Thyroid gland (tissue), 4 donors: ENCODE data around the gene ABHD4. TPM values are rescaled to one million over a fixed set of nuclear protein-coding genes. Genes with fewer than 3 reads are reported as not detected.

Experiments
- DNase-seq, 2 donors: peaks; one replicate each; pipeline ENCODE4 v3.0.0-alpha.2; 2019
- H3K27ac ChIP-seq, 3 donors: fragments of 200-600 bp; sonication (generic); 1 replicate in 2 of 3; 2 replicates in 1 of 3; pipeline ENCODE4 v1.5.1; 2016 to 2019; ENCODE audit warnings: mild to moderate bottlenecking in 1 of 3, moderate library complexity in 1 of 3
- H3K27me3 ChIP-seq: fragments of 200-600 bp; sonication (generic); one replicate; pipeline ENCODE4 v1.5.1; 2019
- H3K36me3 ChIP-seq, 2 donors: fragments of 200-600 bp; sonication (generic); one replicate each; pipeline ENCODE4 v1.5.1; 2016 to 2019
- H3K4me1 ChIP-seq, 2 donors: fragments of 200-600 bp; sonication (generic); one replicate each; pipeline ENCODE4 v1.5.1; 2017 to 2019
- H3K4me3 ChIP-seq, 3 donors: fragments of 200-600 bp; sonication (generic); replicated peaks in 1 of 3; 1 replicate in 2 of 3; 2 replicates in 1 of 3; pipeline ENCODE4 v1.5.1; 2016; ENCODE audit warnings: mild to moderate bottlenecking in 1 of 3
- H3K9me3 ChIP-seq: fragments of 200-600 bp; sonication (generic); one replicate; pipeline ENCODE4 v1.5.1; 2017
- CTCF ChIP-seq, 6 experiments: fragments of 200-600 bp in 3 of 6; fragments of 450-650 bp in 3 of 6; sonication (generic) in 3 of 6; IDR thresholded peaks; one replicate each; pipeline ENCODE4 v1.5.1; 2016 to 2019; ENCODE audit warnings: antibody characterized with exemption in 6 of 6, mild to moderate bottlenecking in 2 of 6, inconsistent platforms in 1 of 6, moderate library complexity in 1 of 6
- POLR2A ChIP-seq, 2 donors: fragments of 450-650 bp; IDR thresholded peaks; one replicate each; pipeline ENCODE4 v1.6.1; 2017; ENCODE audit warnings: antibody characterized with exemption in 2 of 2, mild to moderate bottlenecking in 2 of 2, moderate library complexity in 1 of 2
- WGBS, 2 donors: methylation state at CpG; one replicate each; pipeline ENCODE4 v1.1.5; 2017; 5-methylcytosine and 5-hydroxymethylcytosine counted together
- intact Hi-C: fragments of 100-400 bp; cut with DNase I; formaldehyde crosslinking; loops from one replicate; pipeline ENCODE4 v1.15.1; 2023
- total RNA-seq, 4 donors: library from RNA; depleted of rRNA; stranded (reverse); fragments of >200 nt; gene quantifications; one replicate each; pipeline ENCODE4 v1.2.3, GENCODE V29; 2016

The ABHD4 gene
- total RNA-seq, 4 donors from 2014 or later, result 31.5 to 66.4 (median 53.7) TPM

GRCh38 chr14:22623047-22623446, 24.9 kb downstream of the ABHD4 start:
- intact Hi-C loops, result no loop called here
- 38 to 64% methylated on average over 2 of the region's 2 CpGs for WGBS, 2 donors

GRCh38 chr14:22626590-22626989, 28.5 kb downstream of the ABHD4 start:
- Histone ChIP-seq H3K36me3 (no peaks in the 10 kb centered on the region), H3K27ac (no peak overlapping the region), H3K9me3 (no peaks in the 10 kb centered on the region), H3K4me1 (peaks cover 5 to 7% of the 10 kb centered on the region in 2 donors), H3K4me3 (no peak overlapping the region), H3K27me3 (no peaks in the 10 kb centered on the region)
- no peak for DNase-seq
- 93 to 94% methylated on average over 6 of the region's 6 CpGs for WGBS, 2 donors
- intact Hi-C loops, result no loop called here
- no peak for TF ChIP-seq POLR2A (IDR thresholded peaks at IDR 0.05)
- no peak for TF ChIP-seq CTCF (IDR thresholded peaks at IDR 0.05)

More at GRCh38 chr14:22623047-22623446, 24.9 kb downstream of the ABHD4 start:
- Histone ChIP-seq H3K4me1 (peaks cover 5 to 7% of the 10 kb centered on the region in 2 donors), H3K9me3 (no peaks in the 10 kb centered on the region), H3K36me3 (no peaks in the 10 kb centered on the region), H3K27ac (no peak overlapping the region), H3K4me3 (no peak overlapping the region), H3K27me3 (no peaks in the 10 kb centered on the region)
- TF ChIP-seq POLR2A (IDR thresholded peaks at IDR 0.05), result no peak
- no peak for TF ChIP-seq CTCF (IDR thresholded peaks at IDR 0.05)
- DNase-seq, result no peak

- intact Hi-C loops, result no loop called here
- Histone ChIP-seq H3K4me1 (peaks cover 5 to 7% of the 10 kb centered on the region in 2 donors), H3K4me3 (no peak overlapping the region), H3K27me3 (no peaks in the 10 kb centered on the region), H3K36me3 (no peaks in the 10 kb centered on the region), H3K27ac (peak overlapping the region in 1 of 3 donors; percentile 64), H3K9me3 (no peaks in the 10 kb centered on the region)
- 41 to 59% methylated on average over 7 of the region's 7 CpGs for WGBS, 2 donors
- DNase-seq, result peak; percentile 65 to 77
- TF ChIP-seq POLR2A (IDR thresholded peaks at IDR 0.05) (no peak), CTCF (IDR thresholded peaks at IDR 0.05) (no peak)
Measured at GRCh38 chr14:22627506-22628263, 29.6 kb downstream of the ABHD4 start.

- intact Hi-C loops, result no loop called here
- DNase-seq, result no peak
- TF ChIP-seq CTCF (IDR thresholded peaks at IDR 0.05), result no peak
- TF ChIP-seq POLR2A (IDR thresholded peaks at IDR 0.05), result no peak
- Histone ChIP-seq H3K27me3 (no peaks in the 10 kb centered on the region), H3K4me1 (peaks cover 5 to 7% of the 10 kb centered on the region in 2 donors), H3K36me3 (no peaks in the 10 kb centered on the region), H3K4me3 (no peak overlapping the region), H3K27ac (no peak overlapping the region), H3K9me3 (no peaks in the 10 kb centered on the region)
- 61 to 62% methylated on average over 5 of the region's 5 CpGs for WGBS, 2 donors
Measured at GRCh38 chr14:22629361-22629760, 31.3 kb downstream of the ABHD4 start.

GRCh38 chr14:22630066-22630465, 32.0 kb downstream of the ABHD4 start:
- no peak overlapping the region for H3K27ac ChIP-seq
- intact Hi-C loops, result no loop called here
- peaks cover 5 to 7% of the 10 kb centered on the region in 2 donors for H3K4me1 ChIP-seq
- DNase-seq, result no peak
- H3K4me3 ChIP-seq, result no peak overlapping the region
- no peaks in the 10 kb centered on the region for H3K9me3 ChIP-seq
- H3K36me3 ChIP-seq, result no peaks in the 10 kb centered on the region
- WGBS, 2 donors, result 99 to 100% methylated on average over 3 of the region's 3 CpGs
- TF ChIP-seq CTCF (IDR thresholded peaks at IDR 0.05) (no peak), POLR2A (IDR thresholded peaks at IDR 0.05) (no peak)
- no peaks in the 10 kb centered on the region for H3K27me3 ChIP-seq
